ENCODE results near the gene ASH1L. TPM values are rescaled to one million over a fixed set of nuclear protein-coding genes. Genes with fewer than 3 reads are reported as not detected.

ASH1L gene
- total RNA-seq, 4 donors from 2014 or later: 43.7 to 57.1 (median 52.0) TPM

DNA sequence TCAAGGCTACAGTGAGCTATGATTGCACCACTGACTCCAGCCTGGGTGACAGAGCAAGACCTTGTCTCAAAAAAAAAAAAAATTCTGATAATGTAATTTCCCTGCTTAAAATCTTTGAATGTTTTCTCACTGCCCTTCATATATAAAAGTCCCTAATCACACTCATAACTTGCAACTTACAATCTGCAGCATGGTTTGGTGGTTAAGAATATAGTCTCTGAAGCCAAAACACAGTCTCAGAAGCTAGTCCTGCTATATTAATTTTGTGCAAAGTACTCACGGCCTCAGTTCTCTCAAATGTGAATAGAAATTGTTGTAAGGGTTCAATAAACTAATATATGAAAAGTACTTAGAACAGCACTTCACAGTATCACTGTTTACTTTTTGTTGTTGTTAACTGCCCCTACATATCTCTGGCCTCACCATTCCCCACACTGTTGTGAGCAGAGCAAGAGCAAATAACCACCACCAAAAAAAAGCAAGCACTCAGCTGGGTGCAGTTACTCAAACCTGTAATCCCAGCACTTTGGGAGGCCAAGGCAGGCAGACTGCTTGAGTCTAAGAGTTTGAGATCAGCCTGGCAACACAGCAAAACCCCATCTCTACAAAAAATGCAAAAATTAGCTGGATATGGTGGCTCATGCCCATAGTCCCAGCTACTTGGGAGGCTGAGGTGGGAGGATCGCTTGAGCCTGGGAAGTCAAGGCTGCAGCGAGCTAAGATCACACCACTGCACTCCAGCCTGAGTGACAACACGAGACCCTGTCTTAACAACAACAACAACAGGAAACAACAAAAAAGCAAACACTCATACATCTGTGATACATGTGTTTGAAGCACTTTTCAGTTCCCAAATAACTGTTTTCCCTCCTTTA is 22.4 kb downstream of the ASH1L start:
- H3K9me3 ChIP-seq: no peaks in the 10 kb centered on the region
- no peaks in the 10 kb centered on the region for H3K27me3 ChIP-seq
- no peaks in the 10 kb centered on the region for H3K36me3 ChIP-seq
- peak overlapping the region in 2 of 4 donors; percentile 44 for H3K27ac ChIP-seq
- peaks cover 38 to 61% of the 10 kb centered on the region in 2 donors for H3K4me1 ChIP-seq
- ATAC-seq: no peak
- no peak for DNase-seq
- in situ Hi-C loops (cut with MboI; ENCODE audit: low sequenced_read_pairs in 4 of 4): no loop called here
- intact Hi-C loops (cut with DNase I; ENCODE audit: low total_unique reads): no loop called here
- no peak overlapping the region for H3K4me3 ChIP-seq
- TF ChIP-seq, protein P1, sequence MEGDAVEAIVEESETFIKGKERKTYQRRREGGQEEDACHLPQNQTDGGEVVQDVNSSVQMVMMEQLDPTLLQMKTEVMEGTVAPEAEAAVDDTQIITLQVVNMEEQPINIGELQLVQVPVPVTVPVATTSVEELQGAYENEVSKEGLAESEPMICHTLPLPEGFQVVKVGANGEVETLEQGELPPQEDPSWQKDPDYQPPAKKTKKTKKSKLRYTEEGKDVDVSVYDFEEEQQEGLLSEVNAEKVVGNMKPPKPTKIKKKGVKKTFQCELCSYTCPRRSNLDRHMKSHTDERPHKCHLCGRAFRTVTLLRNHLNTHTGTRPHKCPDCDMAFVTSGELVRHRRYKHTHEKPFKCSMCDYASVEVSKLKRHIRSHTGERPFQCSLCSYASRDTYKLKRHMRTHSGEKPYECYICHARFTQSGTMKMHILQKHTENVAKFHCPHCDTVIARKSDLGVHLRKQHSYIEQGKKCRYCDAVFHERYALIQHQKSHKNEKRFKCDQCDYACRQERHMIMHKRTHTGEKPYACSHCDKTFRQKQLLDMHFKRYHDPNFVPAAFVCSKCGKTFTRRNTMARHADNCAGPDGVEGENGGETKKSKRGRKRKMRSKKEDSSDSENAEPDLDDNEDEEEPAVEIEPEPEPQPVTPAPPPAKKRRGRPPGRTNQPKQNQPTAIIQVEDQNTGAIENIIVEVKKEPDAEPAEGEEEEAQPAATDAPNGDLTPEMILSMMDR (IDR thresholded peaks at IDR 0.05 in 4 of 5, conservative IDR thresholded peaks at IDR 0.05 in 1 of 5): no peak
- no peak for TF ChIP-seq POLR2A (IDR thresholded peaks at IDR 0.05)

DNA sequence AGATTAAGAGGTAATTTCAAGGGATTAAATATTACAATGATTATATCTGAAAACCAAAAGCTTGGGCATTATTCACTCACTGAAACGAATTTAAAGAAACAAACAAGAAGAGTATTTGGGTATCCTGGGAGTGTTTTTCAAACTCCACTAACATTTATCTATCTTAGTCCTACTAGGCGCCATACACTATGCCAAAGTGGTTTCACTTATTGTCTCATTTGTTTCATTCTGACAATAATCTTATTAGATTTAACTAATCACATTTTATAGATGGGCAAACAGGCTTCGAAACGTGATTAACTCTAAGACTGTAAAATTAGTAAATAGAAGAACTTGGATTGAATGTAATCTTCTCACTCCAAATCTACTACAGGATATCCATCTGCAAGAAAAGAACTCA is 25.4 kb downstream of the ASH1L start:
- Histone ChIP-seq H3K4me1 (peaks cover 30 to 50% of the 10 kb centered on the region in 2 donors), H3K27ac (peak overlapping the region in 2 of 4 donors; percentile 41 to 64), H3K36me3 (no peaks in the 10 kb centered on the region), H3K9me3 (no peaks in the 10 kb centered on the region), H3K27me3 (no peaks in the 10 kb centered on the region), H3K4me3 (no peak overlapping the region)
- intact Hi-C loops (cut with DNase I; ENCODE audit: low total_unique reads) (no loop called here), in situ Hi-C loops (cut with MboI; ENCODE audit: low sequenced_read_pairs in 4 of 4) (no loop called here)
- no peak for TF ChIP-seq POLR2A (IDR thresholded peaks at IDR 0.05)
- TF ChIP-seq, protein P1 (IDR thresholded peaks at IDR 0.05 in 4 of 5, conservative IDR thresholded peaks at IDR 0.05 in 1 of 5): no peak
- no peak for DNase-seq
- ATAC-seq: no peak

DNA sequence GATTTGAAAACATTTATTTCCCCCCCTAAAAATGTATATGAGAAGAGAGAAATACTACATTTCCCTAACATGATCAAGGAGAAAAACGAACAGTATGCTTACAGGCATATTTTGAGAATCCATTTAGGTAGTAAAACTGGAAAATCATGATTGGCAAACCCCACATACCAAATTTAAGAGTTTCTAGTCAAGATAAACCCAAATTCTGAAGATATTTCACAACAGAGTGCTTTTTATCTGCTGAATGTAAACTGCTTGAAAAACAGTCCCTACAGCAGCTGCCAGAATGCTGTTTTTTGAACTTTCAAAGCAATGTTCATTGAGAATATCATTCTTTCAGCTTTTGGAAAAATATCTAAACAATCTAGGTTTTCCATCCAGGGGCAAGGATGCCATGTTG is 31.0 kb downstream of the ASH1L start:
- Histone ChIP-seq H3K27ac (no peak overlapping the region), H3K4me3 (no peak overlapping the region), H3K9me3 (no peaks in the 10 kb centered on the region), H3K36me3 (no peaks in the 10 kb centered on the region), H3K4me1 (peaks cover 45 to 57% of the 10 kb centered on the region in 2 donors), H3K27me3 (no peaks in the 10 kb centered on the region)
- TF ChIP-seq POLR2A (IDR thresholded peaks at IDR 0.05): no peak
- TF ChIP-seq, protein P1 (IDR thresholded peaks at IDR 0.05 in 4 of 5, conservative IDR thresholded peaks at IDR 0.05 in 1 of 5): no peak
- in situ Hi-C loops (cut with MboI; ENCODE audit: low sequenced_read_pairs in 4 of 4): no loop called here
- intact Hi-C loops (cut with DNase I; ENCODE audit: low total_unique reads): no loop called here
- no peak for ATAC-seq
- no peak for DNase-seq

DNA sequence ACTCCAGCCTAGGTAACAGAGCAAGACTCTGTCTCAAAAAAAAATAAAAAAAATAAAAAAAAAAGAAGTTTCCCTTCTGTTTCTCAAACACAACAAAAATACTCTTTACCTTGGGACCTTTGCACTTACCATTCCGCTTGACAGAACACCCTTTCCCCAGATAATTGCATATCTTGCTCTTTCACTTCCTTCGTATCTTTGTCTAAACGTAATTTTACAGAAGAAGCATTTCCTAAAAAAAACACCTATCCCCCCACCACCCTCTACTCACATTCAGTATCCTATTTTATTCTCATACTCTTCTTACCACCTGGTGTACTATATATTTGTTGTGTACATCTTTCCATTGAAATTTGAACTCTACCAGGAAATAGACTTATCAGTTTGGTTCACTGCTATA is 32.7 kb downstream of the ASH1L start:
- Histone ChIP-seq H3K36me3 (no peaks in the 10 kb centered on the region), H3K9me3 (no peaks in the 10 kb centered on the region), H3K4me1 (peaks cover 34 to 52% of the 10 kb centered on the region in 2 donors), H3K4me3 (no peak overlapping the region), H3K27ac (no peak overlapping the region), H3K27me3 (no peaks in the 10 kb centered on the region)
- ATAC-seq: no peak
- no peak for DNase-seq
- TF ChIP-seq POLR2A (IDR thresholded peaks at IDR 0.05): no peak
- TF ChIP-seq, protein P1 (IDR thresholded peaks at IDR 0.05 in 4 of 5, conservative IDR thresholded peaks at IDR 0.05 in 1 of 5): no peak
- in situ Hi-C loops (cut with MboI; ENCODE audit: low sequenced_read_pairs in 4 of 4) (no loop called here), intact Hi-C loops (cut with DNase I; ENCODE audit: low total_unique reads) (no loop called here)
